Right lobe of liver (tissue), 6 donors: ENCODE results near the gene CDH4. TPM values are rescaled to one million over a fixed set of nuclear protein-coding genes. Genes with fewer than 3 reads are reported as not detected.

ENCODE experiments used
- ATAC-seq, 4 donors: fragments of 200-7000 bp; cut with Tn5 transposase; one replicate each; pipeline ENCODE4 v1.9.1; 2020; ENCODE audit warnings: mild to moderate bottlenecking in 4 of 4, moderate library complexity in 4 of 4
- DNase-seq, 3 donors: peaks; one replicate each; pipeline ENCODE4 v3.0.0-alpha.2; 2020
- H3K27ac ChIP-seq, 3 donors: fragments of 200-600 bp; one replicate each; pipeline ENCODE4 v1.8.0; 2022
- H3K27me3 ChIP-seq, 2 donors: fragments of 200-600 bp; one replicate each; pipeline ENCODE4 v1.8.0; 2022
- H3K36me3 ChIP-seq, 4 donors: fragments of 200-600 bp; sonication (generic) in 1 of 4; one replicate each; pipeline versions ENCODE4 v1.5.1 to v1.8.0; 2017 to 2022; ENCODE audit warnings: control low read depth in 1 of 4
- H3K4me1 ChIP-seq, 4 donors: fragments of 200-600 bp; sonication (generic) in 1 of 4; one replicate each; pipeline versions ENCODE4 v1.5.1 to v1.8.0; 2017 to 2022; ENCODE audit warnings: control low read depth in 1 of 4
- H3K4me3 ChIP-seq, 3 donors: fragments of 200-600 bp; one replicate each; pipeline ENCODE4 v1.8.0; 2022
- H3K9me3 ChIP-seq, 4 donors: fragments of 200-600 bp; sonication (generic) in 1 of 4; one replicate each; pipeline versions ENCODE4 v1.5.1 to v1.8.0; 2017 to 2022; ENCODE audit warnings: control low read depth in 1 of 4
- POLR2A ChIP-seq: fragments of 450-650 bp; IDR thresholded peaks from one replicate; pipeline ENCODE4 v1.6.1; 2017; ENCODE audit warnings: antibody characterized with exemption, mild to moderate bottlenecking
- WGBS: methylation state at CpG from one replicate; pipeline ENCODE4 v1.1.6; 2018; ENCODE audit warnings: low coverage, low lambda C conversion rate; ENCODE audit not compliant: insufficient coverage; ENCODE audit errors: missing lambda C conversion rate; 5-methylcytosine and 5-hydroxymethylcytosine counted together
- intact Hi-C, 2 donors: fragments of 100-400 bp; cut with DNase I; formaldehyde crosslinking; loops; one replicate each; pipeline versions ENCODE4 v1.11.2 to v1.14.1; 2022
- total RNA-seq, 6 experiments: library from RNA; depleted of rRNA in 2 of 6; stranded (reverse); fragments of >200 nt in 2 of 6; fragmentation: NEBNext Ultra II Directional in 3 of 6; extraction: Animal tissue kit (Norgen Biotek cat#: 25700) in 3 of 6; gene quantifications; one replicate each; pipeline versions ENCODE4 v1.1.0 to v1.2.4, GENCODE V29; 2016 to 2023
- TF ChIP-seq, protein P1 (sequence below), 4 donors: fragments of 200-600 bp in 3 of 4; fragments of 450-650 bp in 1 of 4; IDR thresholded peaks; one replicate each; pipeline versions ENCODE4 v1.5.1 to v1.8.0; 2016 to 2022; ENCODE audit warnings: antibody characterized with exemption in 4 of 4, mild to moderate bottlenecking in 2 of 4
- donor health status: DM: no; HTN: yes; CAD: no.
- donor health status: DM: no; HTN: no; CAD: no.
- donor health status: DM: no; HTN: no; CAD: no.
- donor health status: DM: no; HTN: yes; CAD: no.
- donor health status: DM: no; HTN: yes; CAD: no.

The CDH4 gene
- total RNA-seq, 6 experiments from 2014 or later: 0.02 to 0.14 (median 0.09) TPM; not detected in 3

GRCh38 chr20:61312925-61313324, 60.9 kb downstream of the CDH4 start:
- Histone ChIP-seq H3K27ac (no peak overlapping the region), H3K27me3 (no peaks in the 10 kb centered on the region), H3K4me3 (no peak overlapping the region), H3K4me1 (no peaks in the 10 kb centered on the region), H3K36me3 (no peaks in the 10 kb centered on the region), H3K9me3 (no peaks in the 10 kb centered on the region)
- TF ChIP-seq POLR2A: no peak
- TF ChIP-seq, protein P1, sequence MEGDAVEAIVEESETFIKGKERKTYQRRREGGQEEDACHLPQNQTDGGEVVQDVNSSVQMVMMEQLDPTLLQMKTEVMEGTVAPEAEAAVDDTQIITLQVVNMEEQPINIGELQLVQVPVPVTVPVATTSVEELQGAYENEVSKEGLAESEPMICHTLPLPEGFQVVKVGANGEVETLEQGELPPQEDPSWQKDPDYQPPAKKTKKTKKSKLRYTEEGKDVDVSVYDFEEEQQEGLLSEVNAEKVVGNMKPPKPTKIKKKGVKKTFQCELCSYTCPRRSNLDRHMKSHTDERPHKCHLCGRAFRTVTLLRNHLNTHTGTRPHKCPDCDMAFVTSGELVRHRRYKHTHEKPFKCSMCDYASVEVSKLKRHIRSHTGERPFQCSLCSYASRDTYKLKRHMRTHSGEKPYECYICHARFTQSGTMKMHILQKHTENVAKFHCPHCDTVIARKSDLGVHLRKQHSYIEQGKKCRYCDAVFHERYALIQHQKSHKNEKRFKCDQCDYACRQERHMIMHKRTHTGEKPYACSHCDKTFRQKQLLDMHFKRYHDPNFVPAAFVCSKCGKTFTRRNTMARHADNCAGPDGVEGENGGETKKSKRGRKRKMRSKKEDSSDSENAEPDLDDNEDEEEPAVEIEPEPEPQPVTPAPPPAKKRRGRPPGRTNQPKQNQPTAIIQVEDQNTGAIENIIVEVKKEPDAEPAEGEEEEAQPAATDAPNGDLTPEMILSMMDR (IDR thresholded peaks at IDR 0.05): no peak
- no peak for DNase-seq
- 36% methylated on average over 5 of the region's 13 CpGs for WGBS
- ATAC-seq: no peak
- intact Hi-C loops: no loop called here

- intact Hi-C loops: no loop called here
- Histone ChIP-seq H3K36me3 (no peaks in the 10 kb centered on the region), H3K4me1 (no peaks in the 10 kb centered on the region), H3K27me3 (no peaks in the 10 kb centered on the region), H3K27ac (no peak overlapping the region), H3K9me3 (no peaks in the 10 kb centered on the region), H3K4me3 (no peak overlapping the region)
- TF ChIP-seq, protein P1 (IDR thresholded peaks at IDR 0.05): no peak
- no peak for TF ChIP-seq POLR2A
- no peak for DNase-seq
- ATAC-seq: no peak
- 63% methylated on average over 11 of the region's 11 CpGs for WGBS
These were observed 61.3 kb downstream of the CDH4 start for GRCh38 chr20:61313396-61313795.

DNA sequence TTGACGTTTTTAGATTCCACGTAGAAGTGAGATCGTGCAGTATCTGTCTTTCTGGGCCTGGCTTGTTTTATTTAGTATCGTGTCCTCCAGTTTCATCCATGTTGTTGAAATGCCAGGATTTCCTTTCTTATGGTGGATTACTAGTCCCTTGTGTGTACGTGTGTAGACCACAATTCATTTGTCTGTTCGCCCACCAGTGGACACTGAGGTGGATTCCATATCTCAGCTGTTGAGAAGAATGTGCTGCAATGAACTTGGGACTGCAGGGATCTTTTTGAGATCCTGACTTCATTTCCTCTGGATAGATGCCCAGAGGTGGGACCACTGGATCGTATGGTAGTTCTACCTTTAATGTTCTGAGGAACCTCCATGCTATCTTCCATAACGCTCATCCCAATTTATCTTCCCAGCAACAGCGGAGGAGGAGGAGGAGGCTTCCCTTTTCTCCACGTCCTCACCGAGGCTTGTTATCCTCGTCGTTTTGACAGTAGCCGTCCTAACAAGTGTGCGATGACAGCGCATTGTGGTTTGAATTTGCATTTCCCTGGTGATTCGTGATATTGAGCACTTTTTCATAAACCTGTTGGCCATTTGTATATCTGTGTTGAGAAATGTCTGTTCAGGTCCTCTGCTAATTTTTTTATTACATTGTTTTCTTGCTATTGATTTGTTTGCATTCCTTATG, 62.4 kb downstream of the CDH4 start:
- TF ChIP-seq, protein P1 (IDR thresholded peaks at IDR 0.05): no peak
- TF ChIP-seq POLR2A: no peak
- DNase-seq (no peak), ATAC-seq (no peak)
- Histone ChIP-seq H3K27ac (no peak overlapping the region), H3K27me3 (no peaks in the 10 kb centered on the region), H3K4me3 (no peak overlapping the region), H3K36me3 (no peaks in the 10 kb centered on the region), H3K9me3 (no peaks in the 10 kb centered on the region), H3K4me1 (no peaks in the 10 kb centered on the region)
- 63% methylated on average over 16 of the region's 17 CpGs for WGBS
- intact Hi-C loops: no loop called here

DNA sequence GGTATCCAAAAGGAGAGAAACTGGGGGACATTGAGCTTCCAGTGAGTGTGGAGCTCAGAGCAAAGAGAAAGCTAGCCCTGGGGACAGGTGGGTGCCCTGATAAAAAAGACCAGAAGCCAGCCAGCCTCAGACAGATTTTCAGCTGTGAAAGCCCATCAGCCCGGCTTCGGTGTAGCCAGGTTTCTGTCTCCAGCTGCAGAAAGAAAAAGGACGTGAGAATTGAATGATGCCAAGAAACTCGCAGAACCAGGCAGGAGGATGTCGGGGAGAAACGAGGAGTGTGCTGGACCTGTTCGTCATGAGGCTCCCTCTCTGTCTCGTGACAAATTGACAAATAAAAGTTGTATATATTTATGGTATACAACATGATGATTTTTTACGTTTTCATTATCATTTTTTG, 63.3 kb downstream of the CDH4 start:
- Histone ChIP-seq H3K9me3 (no peaks in the 10 kb centered on the region), H3K36me3 (no peaks in the 10 kb centered on the region), H3K4me1 (no peaks in the 10 kb centered on the region), H3K27ac (no peak overlapping the region), H3K4me3 (no peak overlapping the region), H3K27me3 (no peaks in the 10 kb centered on the region)
- TF ChIP-seq, protein P1 (IDR thresholded peaks at IDR 0.05): no peak
- no peak for TF ChIP-seq POLR2A
- intact Hi-C loops: no loop called here
- WGBS: 71% methylated on average over 9 of the region's 9 CpGs
- DNase-seq (no peak), ATAC-seq (no peak)
